GM12892 (cell line): ENCODE results near the gene CCR9.

ENCODE experiments used
- POLR2A ChIP-seq: IDR thresholded peaks from 2 replicates; pipeline ENCODE4 v1.6.1; 2011; ENCODE audit warnings: low read depth, low read length, control low read depth
- POLR2AphosphoS5 ChIP-seq: IDR thresholded peaks from 2 replicates; pipeline ENCODE4 v1.6.1; 2011; ENCODE audit warnings: low read depth, low read length, control low read depth

DNA sequence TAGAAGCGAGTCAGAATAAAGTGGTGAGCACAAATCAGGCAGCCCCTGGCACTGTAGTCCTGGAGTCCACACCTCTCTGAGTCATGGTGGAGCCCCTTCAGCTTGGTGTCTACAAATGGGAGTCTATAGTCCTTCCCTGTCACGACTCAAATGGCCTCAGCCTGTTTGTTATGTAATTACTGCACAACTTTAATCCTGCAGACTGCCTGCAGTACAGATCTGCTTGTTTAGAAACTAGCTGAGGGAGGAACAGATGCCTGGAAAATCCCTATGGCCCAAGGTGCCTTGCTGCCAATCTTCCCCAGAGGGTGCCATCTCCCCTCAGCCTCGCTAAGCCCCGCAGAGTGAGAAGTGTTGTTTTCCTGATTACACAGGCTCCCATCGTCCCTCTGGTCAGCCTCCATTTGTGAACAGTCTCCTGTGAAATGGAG is 53.0 kb downstream of the CCR9 start:
- TF ChIP-seq POLR2A (no peak), POLR2AphosphoS5 (no peak)
